HG03378 (cell line): ENCODE data around the gene NAT9.

Experiments used
- ATAC-seq: cut with Tn5 transposase; IDR thresholded peaks from one replicate; pipeline ENCODE4 v1.9.1; 2021; ENCODE audit warnings: mild to moderate bottlenecking, moderate library complexity; ENCODE audit not compliant: unreplicated experiment

Gene NAT9

GRCh38 chr17:74746922-74747321 lies 29.2 kb downstream of the NAT9 start:
- no peak for ATAC-seq

DNA sequence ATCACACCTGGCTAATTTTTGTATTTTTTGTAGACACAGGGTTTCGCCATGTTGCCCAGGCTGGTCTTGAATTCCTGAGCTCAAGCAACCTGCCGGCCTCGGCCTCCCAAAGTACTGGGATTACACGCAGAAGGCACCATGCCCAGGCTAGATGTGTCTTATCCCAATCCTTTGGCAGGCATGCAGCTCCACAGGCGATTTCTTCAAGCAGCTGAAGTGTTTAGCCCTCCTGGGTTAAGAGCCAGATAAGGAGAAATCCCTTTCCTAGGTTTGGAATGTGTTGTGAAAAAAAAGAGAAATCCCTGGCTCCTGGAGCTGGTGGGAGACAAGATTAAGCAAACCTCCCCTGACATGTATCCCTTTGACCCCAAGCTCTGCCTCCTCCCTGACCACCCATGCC lies 29.8 kb downstream of the NAT9 start:
- no peak for ATAC-seq

GRCh38 chr17:74745548-74746177 lies 30.5 kb downstream of the NAT9 start:
- no peak for ATAC-seq

- no peak for ATAC-seq
Measured at GRCh38 chr17:74744714-74745547, 31.2 kb downstream of the NAT9 start.

DNA sequence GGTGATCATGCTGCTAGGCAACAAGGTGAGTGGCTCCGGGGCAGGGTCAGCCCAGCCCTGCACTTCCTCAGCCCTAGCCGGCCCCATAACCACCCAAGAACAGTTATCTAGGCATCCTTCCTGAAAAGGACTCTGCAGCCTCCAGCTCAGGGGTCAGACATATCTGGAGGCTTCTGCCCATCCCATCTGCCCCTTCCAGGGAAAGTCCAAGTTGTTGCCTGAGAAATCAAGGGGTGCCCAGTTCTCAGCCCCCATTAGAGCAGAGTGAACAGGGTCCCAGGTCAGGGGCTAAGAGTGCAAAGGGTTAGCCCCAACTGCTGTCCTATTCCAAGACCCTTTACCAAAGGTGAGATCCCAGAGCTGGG lies 31.8 kb downstream of the NAT9 start:
- no peak for ATAC-seq

- no peak for ATAC-seq
Measured at GRCh38 chr17:74743755-74744154, 32.4 kb downstream of the NAT9 start.

GRCh38 chr17:74742978-74743545 lies 33.1 kb downstream of the NAT9 start:
- ATAC-seq: no peak

GRCh38 chr17:74742153-74742515 lies 34.0 kb downstream of the NAT9 start:
- no peak for ATAC-seq

DNA sequence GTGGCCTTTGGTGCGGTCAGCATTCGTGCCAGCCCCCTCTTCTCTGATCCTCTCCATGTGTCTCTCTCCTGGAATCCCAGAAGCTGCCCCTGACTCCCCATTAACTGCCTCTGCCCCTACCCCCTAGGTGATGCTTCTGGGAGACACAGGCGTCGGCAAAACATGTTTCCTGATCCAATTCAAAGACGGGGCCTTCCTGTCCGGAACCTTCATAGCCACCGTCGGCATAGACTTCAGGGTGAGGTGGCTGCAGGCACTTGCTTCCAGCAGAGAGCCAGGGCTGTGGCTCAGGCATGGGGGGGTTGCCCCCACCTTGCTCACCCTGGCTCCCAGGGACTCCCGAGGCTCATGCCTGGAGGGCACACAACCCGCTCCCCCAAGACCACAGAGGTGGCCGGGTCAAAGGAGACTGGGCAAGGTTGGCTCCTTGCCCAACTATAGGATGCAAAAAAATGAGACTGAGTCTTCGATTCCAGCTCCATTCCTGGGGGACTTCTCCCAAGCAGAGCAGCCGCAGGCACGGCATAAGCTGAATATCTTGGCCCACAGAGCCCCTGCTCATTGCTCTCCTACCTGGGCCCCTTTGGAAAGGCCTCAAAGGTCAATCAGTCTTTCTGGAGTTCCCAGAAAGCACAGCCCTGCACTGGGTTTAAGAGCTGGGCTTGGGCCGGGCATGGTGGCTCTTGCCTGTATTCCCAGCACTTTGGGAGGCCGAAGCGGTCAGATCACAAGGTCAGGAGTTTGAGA lies 35.3 kb downstream of the NAT9 start:
- ATAC-seq: no peak

DNA sequence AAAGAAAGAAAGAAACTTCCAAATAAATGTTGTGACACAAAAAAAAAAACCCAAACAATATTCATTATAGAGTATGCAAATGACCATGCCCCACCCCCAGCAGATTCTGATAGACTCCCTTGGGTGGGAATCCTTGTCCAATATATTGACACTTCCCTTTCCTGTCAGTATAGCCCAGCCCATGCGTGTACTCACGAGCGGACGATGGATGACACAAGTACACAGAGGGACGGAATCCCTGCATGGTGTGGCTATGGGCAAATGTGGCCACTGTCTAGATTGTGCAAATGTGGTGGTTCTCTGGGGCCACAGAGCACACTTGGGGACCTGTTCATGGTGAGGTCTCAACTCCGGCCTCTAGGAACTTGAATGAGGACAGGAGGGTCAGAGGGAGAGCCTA lies 36.0 kb downstream of the NAT9 start:
- ATAC-seq: no peak

- ATAC-seq: no peak
Measured at GRCh38 chr17:74739227-74739831, 36.8 kb downstream of the NAT9 start.

GRCh38 chr17:74738051-74738996 lies 37.8 kb downstream of the NAT9 start:
- peak; percentile 50 for ATAC-seq

- ATAC-seq: no peak
Measured at GRCh38 chr17:74737299-74738050, 38.7 kb downstream of the NAT9 start.

- ATAC-seq: no peak
Measured at GRCh38 chr17:74736513-74737298, 39.4 kb downstream of the NAT9 start, which contains the start of gene RAB37. Gene RAB37 (plus strand): TSS chr17:74737256. CDS start chr17:74737273, 17 bp downstream.

- no peak for ATAC-seq
Measured at GRCh38 chr17:74734256-74734655, 41.9 kb downstream of the NAT9 start.

- no peak for ATAC-seq
Measured at GRCh38 chr17:74733365-74734122, 42.6 kb downstream of the NAT9 start.

GRCh38 chr17:74732042-74732867 lies 43.9 kb downstream of the NAT9 start:
- no peak for ATAC-seq
